Breast epithelium (tissue), 3 donors: ENCODE measurements around the gene TBC1D2B.

ENCODE experiments used
- POLR2A ChIP-seq: fragments of 450-650 bp; IDR thresholded peaks from one replicate; pipeline ENCODE4 v1.6.1; 2016; ENCODE audit warnings: antibody characterized with exemption, mild to moderate bottlenecking, moderate library complexity
- TF ChIP-seq, protein P1 (sequence below), 3 donors: fragments of 450-650 bp; IDR thresholded peaks; one replicate each; pipeline ENCODE4 v1.5.1; 2016 to 2017; ENCODE audit warnings: antibody characterized with exemption in 3 of 3, mild to moderate bottlenecking in 3 of 3, moderate library complexity in 3 of 3

- TF ChIP-seq, protein P1, sequence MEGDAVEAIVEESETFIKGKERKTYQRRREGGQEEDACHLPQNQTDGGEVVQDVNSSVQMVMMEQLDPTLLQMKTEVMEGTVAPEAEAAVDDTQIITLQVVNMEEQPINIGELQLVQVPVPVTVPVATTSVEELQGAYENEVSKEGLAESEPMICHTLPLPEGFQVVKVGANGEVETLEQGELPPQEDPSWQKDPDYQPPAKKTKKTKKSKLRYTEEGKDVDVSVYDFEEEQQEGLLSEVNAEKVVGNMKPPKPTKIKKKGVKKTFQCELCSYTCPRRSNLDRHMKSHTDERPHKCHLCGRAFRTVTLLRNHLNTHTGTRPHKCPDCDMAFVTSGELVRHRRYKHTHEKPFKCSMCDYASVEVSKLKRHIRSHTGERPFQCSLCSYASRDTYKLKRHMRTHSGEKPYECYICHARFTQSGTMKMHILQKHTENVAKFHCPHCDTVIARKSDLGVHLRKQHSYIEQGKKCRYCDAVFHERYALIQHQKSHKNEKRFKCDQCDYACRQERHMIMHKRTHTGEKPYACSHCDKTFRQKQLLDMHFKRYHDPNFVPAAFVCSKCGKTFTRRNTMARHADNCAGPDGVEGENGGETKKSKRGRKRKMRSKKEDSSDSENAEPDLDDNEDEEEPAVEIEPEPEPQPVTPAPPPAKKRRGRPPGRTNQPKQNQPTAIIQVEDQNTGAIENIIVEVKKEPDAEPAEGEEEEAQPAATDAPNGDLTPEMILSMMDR (IDR thresholded peaks at IDR 0.05) = no peak
- TF ChIP-seq POLR2A = no peak
Measured at GRCh38 chr15:78110916-78111475, 33.5 kb upstream of the TBC1D2B start.
